ENCODE data around the gene MAGI2.

GRCh38 chr7:78007231-78007630, 1446.2 kb downstream of the MAGI2 start:
- no peak for TF ChIP-seq CTCF (conservative IDR thresholded peaks at IDR 0.05; ENCODE audit: low read length)
- no peak for TF ChIP-seq EZH2phosphoT487 (IDR thresholded peaks at IDR 0.05; ENCODE audit: borderline replicate concordance)

All from Loucy (cell line).